Loucy (cell line): ENCODE data around the gene MCUR1.

Source experiments
- CTCF ChIP-seq: fragments of 200-600 bp; sonication (generic); conservative IDR thresholded peaks from 2 replicates; pipeline ENCODE4 v1.5.1; 2014; ENCODE audit warnings: mild to moderate bottlenecking, antibody characterized with exemption, low read length
- EZH2phosphoT487 ChIP-seq: fragments of 200-600 bp; IDR thresholded peaks from 2 replicates; pipeline ENCODE4 v1.6.1; 2018; ENCODE audit warnings: antibody characterized with exemption, mild to moderate bottlenecking, moderate library complexity, borderline replicate concordance

GRCh38 chr6:13814176-13814937 is at the start of gene MCUR1:
- TF ChIP-seq EZH2phosphoT487 = no peak
- no peak; the same call in 1 of the 2 replicates for TF ChIP-seq CTCF
